Measurements from ENCODE around the gene P2RY8.

DNA sequence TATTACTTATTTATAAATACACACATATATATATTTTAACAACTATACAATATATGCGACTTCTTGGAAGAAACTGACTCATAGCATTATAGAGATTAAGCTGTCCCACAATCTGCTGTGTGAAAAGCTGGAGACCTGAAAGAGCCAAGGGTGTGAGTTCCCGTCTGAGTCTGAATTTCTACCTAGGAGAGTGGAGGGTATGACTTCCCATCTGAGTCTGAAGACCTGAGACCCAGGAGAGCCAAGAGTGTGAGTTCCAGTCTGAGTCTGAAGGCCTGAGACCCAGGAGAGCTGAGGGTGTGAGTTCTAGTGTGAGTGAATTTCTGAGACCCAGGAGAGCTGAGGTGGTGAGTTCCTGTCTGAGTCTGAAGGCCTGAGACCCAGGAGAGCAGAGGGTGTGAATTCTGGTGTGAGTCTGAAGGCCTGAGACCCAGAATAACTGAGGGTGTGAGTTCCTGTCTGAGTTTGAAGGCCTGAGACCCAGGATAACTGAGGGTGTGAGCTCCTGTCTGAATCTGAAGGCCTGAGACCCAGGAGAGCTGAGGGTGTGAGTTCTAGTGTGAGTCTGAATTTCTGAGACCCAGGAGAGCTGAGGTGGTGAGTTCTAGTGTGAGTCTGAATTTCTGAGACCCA is 8.9 kb upstream of the P2RY8 start:
- TF ChIP-seq SPI1 (IDR thresholded peaks at IDR 0.05; ENCODE audit: borderline replicate concordance, low read depth) (no peak), GABPA (IDR thresholded peaks at IDR 0.05; ENCODE audit: low read depth) (no peak)
- TF ChIP-seq, protein P1, sequence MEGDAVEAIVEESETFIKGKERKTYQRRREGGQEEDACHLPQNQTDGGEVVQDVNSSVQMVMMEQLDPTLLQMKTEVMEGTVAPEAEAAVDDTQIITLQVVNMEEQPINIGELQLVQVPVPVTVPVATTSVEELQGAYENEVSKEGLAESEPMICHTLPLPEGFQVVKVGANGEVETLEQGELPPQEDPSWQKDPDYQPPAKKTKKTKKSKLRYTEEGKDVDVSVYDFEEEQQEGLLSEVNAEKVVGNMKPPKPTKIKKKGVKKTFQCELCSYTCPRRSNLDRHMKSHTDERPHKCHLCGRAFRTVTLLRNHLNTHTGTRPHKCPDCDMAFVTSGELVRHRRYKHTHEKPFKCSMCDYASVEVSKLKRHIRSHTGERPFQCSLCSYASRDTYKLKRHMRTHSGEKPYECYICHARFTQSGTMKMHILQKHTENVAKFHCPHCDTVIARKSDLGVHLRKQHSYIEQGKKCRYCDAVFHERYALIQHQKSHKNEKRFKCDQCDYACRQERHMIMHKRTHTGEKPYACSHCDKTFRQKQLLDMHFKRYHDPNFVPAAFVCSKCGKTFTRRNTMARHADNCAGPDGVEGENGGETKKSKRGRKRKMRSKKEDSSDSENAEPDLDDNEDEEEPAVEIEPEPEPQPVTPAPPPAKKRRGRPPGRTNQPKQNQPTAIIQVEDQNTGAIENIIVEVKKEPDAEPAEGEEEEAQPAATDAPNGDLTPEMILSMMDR (IDR thresholded peaks at IDR 0.05; ENCODE audit: insufficient read depth, low read length): no peak
